ACC112 (cell line): Measurements from ENCODE around the gene PDZD7.

Experiments used
- H2AFZ ChIP-seq: fragments of 200-600 bp; sonication (generic); one replicate; pipeline ENCODE4 v1.6.0; 2017; ENCODE audit warnings: antibody characterized with exemption, low read length; ENCODE audit not compliant: unreplicated experiment
- H3K27ac ChIP-seq: fragments of 200-600 bp; sonication (generic); 2 replicates; pipeline ENCODE4 v1.5.1; 2014; ENCODE audit warnings: low read depth, mild to moderate bottlenecking, antibody characterized with exemption, low read length, moderate library complexity
- H3K27me3 ChIP-seq: fragments of 200-600 bp; sonication (generic); 2 replicates; pipeline ENCODE4 v1.6.1; 2014; ENCODE audit warnings: mild to moderate bottlenecking, antibody characterized with exemption, low read length, moderate library complexity, mixed read lengths; ENCODE audit not compliant: insufficient read depth
- H3K36me3 ChIP-seq: fragments of 200-600 bp; sonication (generic); 2 replicates; pipeline ENCODE4 v1.6.1; 2016; ENCODE audit warnings: mild to moderate bottlenecking, antibody characterized with exemption, low read length, moderate library complexity, mixed read lengths; ENCODE audit not compliant: insufficient read depth
- H3K4me1 ChIP-seq: fragments of 200-600 bp; sonication (generic); one replicate; pipeline ENCODE4 v1.6.1; 2016; ENCODE audit warnings: low read length, mixed read lengths; ENCODE audit not compliant: insufficient read depth, unreplicated experiment, control insufficient read depth
- H3K4me3 ChIP-seq: fragments of 200-600 bp; sonication (generic); 2 replicates; pipeline ENCODE4 v1.5.1; 2014; ENCODE audit warnings: mild to moderate bottlenecking, low read depth, low read length
- H3K79me2 ChIP-seq: fragments of 200-600 bp; sonication (generic); one replicate; pipeline ENCODE4 v1.6.0; 2016; ENCODE audit warnings: low read length; ENCODE audit not compliant: control insufficient read depth, unreplicated experiment, insufficient read depth

Gene PDZD7

DNA sequence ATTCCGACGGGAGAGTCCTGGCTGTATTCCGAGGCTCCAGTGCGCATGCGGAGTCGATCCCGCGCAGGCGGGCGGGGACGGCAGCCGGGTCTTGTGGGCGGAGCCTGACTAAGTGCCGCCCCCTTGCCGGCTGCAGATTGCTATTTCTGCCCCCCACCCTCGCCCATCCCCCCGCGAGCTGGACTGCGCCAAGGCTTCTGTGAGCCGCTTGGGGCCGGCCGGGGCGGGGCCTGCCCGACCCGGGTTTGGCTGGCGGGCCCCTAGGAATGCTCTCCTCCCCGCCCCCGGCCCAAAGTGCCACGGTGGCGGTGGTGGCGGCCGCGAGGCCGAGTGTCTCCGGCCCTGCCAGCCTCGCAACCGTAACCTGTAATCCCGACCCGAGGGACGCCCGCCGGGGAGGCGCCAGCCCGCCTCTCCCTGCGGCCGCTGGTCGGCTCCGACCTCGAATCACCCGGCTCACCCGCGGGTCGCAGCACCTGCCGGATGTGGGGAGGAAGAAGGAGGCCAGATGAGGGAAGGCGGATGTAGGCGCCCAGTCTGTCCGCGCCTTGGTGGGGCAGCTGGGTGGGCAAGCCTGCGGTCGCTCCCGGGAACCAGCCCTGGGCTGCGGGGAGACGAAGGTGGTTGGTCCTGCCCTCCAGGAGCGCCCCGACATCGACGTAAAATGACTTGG is 30.2 kb upstream of the PDZD7 start:
- H3K36me3 ChIP-seq = no peaks in the 10 kb centered on the region
- peak overlapping the region; percentile 87 for H3K27ac ChIP-seq
- no peaks in the 10 kb centered on the region for H3K27me3 ChIP-seq
- H3K4me1 ChIP-seq = peaks cover 29% of the 10 kb centered on the region
- H3K79me2 ChIP-seq = peaks cover 36% of the 10 kb centered on the region
- H3K4me3 ChIP-seq = peak overlapping the region; percentile 80
- peak overlapping the region; percentile 41 for H2AFZ ChIP-seq

DNA sequence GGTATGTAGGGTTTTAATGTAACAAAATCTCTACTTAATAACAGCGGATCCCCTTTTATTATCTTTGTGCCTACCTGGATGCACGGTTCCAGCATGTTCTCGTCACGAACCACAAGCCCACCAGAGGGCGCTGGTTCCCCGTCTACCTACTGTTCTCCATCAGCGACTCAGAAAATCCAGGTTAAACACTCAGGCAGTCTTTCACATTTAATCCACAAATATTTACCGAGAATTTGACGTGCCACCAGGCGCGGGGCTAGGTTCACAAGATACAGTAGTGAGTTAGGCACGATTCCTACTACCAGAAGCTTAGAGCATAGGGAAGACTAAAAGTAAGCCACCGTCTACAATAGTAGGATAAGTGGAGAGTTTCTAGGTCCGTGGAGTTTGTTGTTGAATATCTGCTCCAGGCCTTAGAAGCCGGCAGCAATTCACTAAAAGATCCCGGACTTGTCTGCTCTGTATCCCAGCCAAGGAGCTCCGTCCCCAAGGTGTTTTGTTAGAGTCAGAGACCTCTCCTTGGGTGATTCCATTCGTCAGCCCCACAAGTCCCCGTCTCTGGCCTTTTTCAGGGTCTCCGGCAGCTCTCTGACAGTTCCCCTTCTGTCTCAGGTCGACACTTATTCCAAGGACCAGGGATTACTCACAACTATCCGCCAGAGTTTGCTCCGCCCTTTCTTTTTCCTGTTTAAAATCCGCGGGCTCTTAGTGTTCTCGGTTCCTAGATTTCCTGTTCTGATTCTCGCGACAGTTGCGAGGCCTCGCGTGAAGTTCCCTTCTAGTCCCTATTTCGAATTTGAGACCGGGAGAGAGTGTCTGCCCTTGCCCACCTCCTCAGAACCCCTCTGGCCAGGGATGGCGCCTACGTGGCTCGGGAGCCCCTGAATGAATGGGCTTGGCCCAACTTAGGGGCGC is 29.4 kb upstream of the PDZD7 start:
- Histone ChIP-seq H3K27me3 (no peaks in the 10 kb centered on the region), H3K4me1 (peaks cover 21% of the 10 kb centered on the region), H3K36me3 (no peaks in the 10 kb centered on the region), H3K79me2 (peaks cover 36% of the 10 kb centered on the region), H2AFZ (peak overlapping the region; percentile 41), H3K4me3 (peak overlapping the region; percentile 80), H3K27ac (peak overlapping the region; percentile 87)

DNA sequence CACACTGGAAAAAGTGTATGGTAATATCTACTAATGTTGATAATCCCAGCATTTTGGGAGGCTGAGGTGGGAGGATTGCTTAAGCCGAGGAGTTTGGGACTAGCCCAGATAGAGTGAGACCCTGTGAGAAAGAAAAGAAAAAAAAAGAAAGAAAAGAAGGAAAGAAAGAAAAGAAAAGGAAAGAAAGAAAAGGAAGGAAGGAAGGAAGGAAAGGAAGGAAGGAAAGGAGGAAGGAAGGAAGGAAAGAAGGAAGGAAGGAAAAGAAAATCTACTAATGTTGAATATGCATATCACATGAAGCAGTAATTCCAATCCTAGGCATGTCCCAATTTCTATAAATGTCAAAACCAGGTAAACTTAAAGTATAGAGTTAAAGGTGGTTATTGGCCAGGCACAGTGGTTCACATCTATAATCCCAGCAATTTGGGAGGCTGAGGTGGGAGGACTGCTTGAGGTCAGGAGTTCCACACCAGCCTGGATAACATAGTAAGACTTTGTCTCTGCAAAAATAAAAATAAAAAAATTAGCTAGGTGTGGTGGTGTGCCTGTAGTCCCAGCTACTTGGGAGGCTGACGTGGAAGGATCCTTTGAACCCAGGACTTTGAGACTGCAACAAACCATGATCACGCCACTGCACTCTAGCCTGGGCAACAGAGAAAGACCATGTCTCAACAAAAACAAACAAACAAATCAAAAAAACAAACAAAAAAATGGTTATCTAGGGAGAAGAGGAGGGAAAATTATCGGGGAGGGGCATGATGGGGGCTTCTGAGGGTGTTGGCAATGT is 25.6 kb upstream of the PDZD7 start:
- peaks cover 30% of the 10 kb centered on the region for H3K79me2 ChIP-seq
- no peaks in the 10 kb centered on the region for H3K36me3 ChIP-seq
- peaks cover 30% of the 10 kb centered on the region for H3K4me1 ChIP-seq
- no peak overlapping the region for H3K27ac ChIP-seq
- H3K27me3 ChIP-seq = no peaks in the 10 kb centered on the region
- H3K4me3 ChIP-seq = no peak overlapping the region
- H2AFZ ChIP-seq = no peak overlapping the region

DNA sequence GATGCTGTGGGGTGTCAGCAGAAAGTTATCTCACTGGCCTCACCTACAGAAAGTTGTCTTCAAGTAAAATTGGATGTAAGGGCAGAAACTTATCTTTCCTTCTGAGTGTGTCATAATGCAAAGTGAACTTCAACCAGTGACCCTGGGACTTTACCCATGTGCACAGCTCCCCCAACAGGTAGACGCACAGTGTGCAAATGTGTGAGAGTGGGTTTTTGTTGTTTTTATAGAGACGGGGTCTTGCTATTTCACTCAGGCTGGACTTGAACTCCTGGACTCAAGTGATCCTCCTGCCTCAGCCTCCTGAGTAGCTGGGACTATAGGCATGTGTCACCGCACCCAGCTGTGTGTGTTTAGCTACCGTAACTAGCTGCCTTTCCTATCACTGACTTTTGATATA is 24.5 kb upstream of the PDZD7 start:
- Histone ChIP-seq H2AFZ (no peak overlapping the region), H3K36me3 (no peaks in the 10 kb centered on the region), H3K4me3 (no peak overlapping the region), H3K79me2 (peaks cover 30% of the 10 kb centered on the region), H3K27ac (no peak overlapping the region), H3K27me3 (no peaks in the 10 kb centered on the region), H3K4me1 (peaks cover 30% of the 10 kb centered on the region)

DNA sequence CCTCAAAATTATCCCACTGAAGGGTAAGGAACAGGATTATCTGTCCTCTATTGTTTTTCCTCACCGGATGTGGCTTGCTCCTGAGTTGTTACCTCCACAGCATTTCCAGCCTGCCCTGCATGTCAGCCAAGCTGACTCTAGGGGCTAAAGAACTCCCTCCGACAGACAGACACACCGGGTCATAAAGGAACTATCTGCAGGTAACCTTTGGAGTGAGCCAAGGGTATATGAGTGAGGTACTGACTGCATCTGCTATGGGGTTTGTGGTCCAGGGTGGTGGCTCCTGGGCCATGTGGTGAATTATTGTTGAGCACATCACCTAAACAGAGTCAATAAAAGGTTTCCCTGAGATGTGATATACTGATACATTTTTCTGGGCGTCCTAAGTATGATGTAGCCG is 23.9 kb upstream of the PDZD7 start:
- Histone ChIP-seq H3K4me1 (peaks cover 30% of the 10 kb centered on the region), H3K27ac (no peak overlapping the region), H3K36me3 (no peaks in the 10 kb centered on the region), H2AFZ (no peak overlapping the region), H3K27me3 (0 out of 2 replicates have a peak, but pooled peaks cover 2% of the 10 kb centered on the region), H3K79me2 (peaks cover 29% of the 10 kb centered on the region), H3K4me3 (no peak overlapping the region)

DNA sequence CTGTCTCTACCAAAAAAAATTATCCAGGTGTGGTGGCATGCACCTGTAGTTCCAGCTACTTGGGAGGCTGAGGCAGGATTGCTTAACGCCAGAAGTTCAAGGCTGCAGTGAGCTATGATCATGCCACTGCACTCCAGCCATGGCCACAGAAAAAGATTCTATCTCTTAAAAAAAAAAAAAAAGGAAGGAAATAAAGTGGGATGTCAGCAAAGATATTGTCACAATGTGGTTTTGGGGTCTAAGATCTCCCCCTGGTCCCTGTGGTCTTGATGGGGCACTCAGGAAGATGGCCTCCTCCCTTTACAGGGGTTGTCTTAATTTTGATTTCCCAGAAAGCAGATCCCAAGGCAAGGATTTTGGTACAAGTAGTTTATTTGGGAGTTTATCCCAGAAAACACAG is 23.4 kb upstream of the PDZD7 start:
- Histone ChIP-seq H3K79me2 (peaks cover 24% of the 10 kb centered on the region), H3K27ac (no peak overlapping the region), H3K4me3 (no peak overlapping the region), H3K36me3 (no peaks in the 10 kb centered on the region), H3K4me1 (peaks cover 25% of the 10 kb centered on the region), H2AFZ (no peak overlapping the region), H3K27me3 (peaks cover 6% of the 10 kb centered on the region; the same call in 1 of the 2 replicates)

DNA sequence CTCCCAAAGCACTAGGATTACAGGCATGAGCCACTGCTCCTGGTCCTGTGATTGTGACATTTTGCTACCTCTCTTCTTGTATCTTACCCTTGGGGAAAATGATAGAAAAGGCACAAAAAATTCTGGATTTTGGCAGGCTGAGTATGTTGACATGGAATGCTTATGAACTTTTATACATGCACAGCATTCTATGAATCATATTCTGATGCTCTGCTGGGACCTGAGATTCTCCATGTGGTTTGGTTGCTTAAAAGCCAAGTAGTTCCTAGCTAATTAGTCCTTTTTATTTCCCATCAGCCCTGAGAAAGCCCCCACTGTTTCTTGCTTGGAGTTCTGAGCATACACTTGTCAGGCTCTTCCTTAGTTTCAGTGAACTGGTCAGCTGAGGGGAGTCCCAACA is 22.6 kb upstream of the PDZD7 start:
- Histone ChIP-seq H3K4me3 (no peak overlapping the region), H3K36me3 (no peaks in the 10 kb centered on the region), H3K27ac (no peak overlapping the region), H2AFZ (no peak overlapping the region), H3K79me2 (peaks cover 18% of the 10 kb centered on the region), H3K4me1 (peaks cover 23% of the 10 kb centered on the region), H3K27me3 (peaks cover 14% of the 10 kb centered on the region)

DNA sequence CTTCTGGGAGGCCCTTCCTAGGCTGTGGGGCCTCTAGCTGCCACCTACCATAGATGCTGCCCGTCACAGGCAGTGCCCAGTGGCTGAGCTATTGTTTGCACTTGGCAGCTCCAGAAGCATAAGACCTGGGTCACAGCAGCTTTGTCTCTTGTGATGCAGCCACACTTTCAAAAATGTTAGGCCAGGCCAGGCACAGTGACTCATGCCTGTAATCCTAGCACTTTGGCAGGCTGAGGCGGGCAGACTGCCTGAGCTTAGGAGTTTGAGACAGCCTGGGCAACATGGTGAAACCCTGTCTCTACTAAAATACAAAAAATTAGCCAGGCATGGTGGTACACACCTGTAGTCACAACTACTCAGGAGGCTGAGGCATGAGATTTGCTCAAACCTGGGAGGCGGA is 21.4 kb upstream of the PDZD7 start:
- peaks cover 20% of the 10 kb centered on the region for H3K27me3 ChIP-seq
- no peak overlapping the region for H3K4me3 ChIP-seq
- no peak overlapping the region for H2AFZ ChIP-seq
- H3K4me1 ChIP-seq = peaks cover 23% of the 10 kb centered on the region
- peak overlapping the region; percentile 1 for H3K27ac ChIP-seq
- H3K36me3 ChIP-seq = no peaks in the 10 kb centered on the region
- H3K79me2 ChIP-seq = peaks cover 9% of the 10 kb centered on the region

DNA sequence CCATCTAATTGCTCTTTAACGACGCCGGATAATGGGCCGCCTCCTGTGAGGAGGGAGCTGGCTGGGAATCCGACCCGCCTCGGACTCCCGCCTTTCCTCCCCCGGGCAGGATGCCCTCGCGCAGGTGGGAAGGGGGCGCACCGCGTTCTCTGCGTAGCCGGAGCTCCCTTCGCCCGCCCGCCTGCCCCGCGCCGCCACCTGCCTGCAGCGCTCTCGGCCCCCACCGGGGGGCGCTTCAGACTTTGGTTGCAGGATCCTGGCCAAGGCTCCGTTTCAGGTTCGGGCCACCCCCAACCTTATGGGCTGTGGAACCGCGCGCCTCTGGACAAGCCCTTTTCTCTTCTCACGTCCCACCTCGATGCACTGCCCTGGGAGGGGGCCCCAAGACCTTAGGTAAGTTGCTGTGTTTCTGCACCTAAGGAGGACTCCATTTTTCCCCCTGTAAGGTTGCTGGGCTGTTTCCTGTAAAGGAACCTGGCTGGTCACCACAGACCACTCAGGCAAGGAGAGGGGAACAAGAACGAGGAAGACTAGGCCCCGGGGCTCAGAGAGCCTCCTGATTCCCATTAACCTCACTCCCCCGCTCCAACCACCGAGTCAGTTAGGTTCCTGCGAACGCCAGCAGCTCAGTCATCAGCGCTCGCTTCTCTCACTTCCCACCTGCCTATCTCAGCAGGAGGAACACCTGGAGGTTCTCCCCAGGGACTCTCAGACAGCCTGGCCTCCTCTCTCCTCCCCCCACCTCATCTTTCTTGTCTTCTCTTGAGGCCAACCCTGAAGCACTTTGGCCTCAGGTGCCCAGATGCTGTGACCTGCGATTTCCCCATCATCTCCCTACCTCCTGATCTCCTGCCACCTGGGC is 19.5 kb upstream of the PDZD7 start:
- H3K27ac ChIP-seq = no peak overlapping the region
- H3K36me3 ChIP-seq = no peaks in the 10 kb centered on the region
- no peak overlapping the region for H2AFZ ChIP-seq
- H3K27me3 ChIP-seq = peaks cover 20% of the 10 kb centered on the region
- peak overlapping the region; percentile 58 for H3K4me3 ChIP-seq
- peaks cover 23% of the 10 kb centered on the region for H3K4me1 ChIP-seq
- H3K79me2 ChIP-seq = peaks cover 5% of the 10 kb centered on the region
